HCT116 (cell line): ENCODE data around the gene IPP. TPM values are rescaled to one million over a fixed set of nuclear protein-coding genes. Genes with fewer than 3 reads are reported as not detected.
A peak's percentile ranks its signal among the peaks of the same experiment; 100 is the strongest.

Experiments used
- ATAC-seq: fragments of 200-7000 bp; cut with Tn5 transposase; 2 replicates; pipeline ENCODE4 v1.9.1; 2020; ENCODE audit warnings: mild to moderate bottlenecking, moderate library complexity
- BruUV-seq: library from RNA; stranded (reverse); fragments of 400-500 nt; replicated peaks from 2 replicates; lab custom pipeline; 2021; lab: Mats Ljungman, UMichigan
- CTCF ChIA-PET: fragments of 300-600 bp; sonication (Branson Sonifier 250); formaldehyde crosslinking; loops from one replicate; lab custom pipeline; 2021; ENCODE audit warnings: antibody characterized with exemption; lab: Charles Lee
- POLR2A ChIA-PET: fragments of 300-600, 350-600 bp; sonication (Branson Sonifier 250); formaldehyde crosslinking; loops from one replicate; lab custom pipeline; 2021; ENCODE audit warnings: antibody characterized with exemption; lab: Charles Lee
- RAD21 ChIA-PET, 2 experiments: fragments of 300-600 bp; sonication (Branson Sonifier 250); formaldehyde crosslinking; loops; one replicate each; lab custom pipeline; 2023; ENCODE audit warnings: low total read pairs in 2 of 2; ENCODE audit not compliant: uncharacterized antibody in 2 of 2, unreplicated experiment in 2 of 2, low non-redundant PET in 1 of 2; lab: Charles Lee
- DNase-seq: peaks from one replicate; pipeline ENCODE4 v3.0.0-alpha.2; 2010; ENCODE audit warnings: low read depth, low spot score
- H2AFZ ChIP-seq: fragments of 200-600 bp; shearing (Covaris generic), sonication (generic); 2 replicates; pipeline ENCODE4 v1.6.1; 2017; ENCODE audit warnings: low read depth, mixed run types, mixed read lengths, antibody characterized with exemption, low read length; ENCODE audit not compliant: poor library complexity, severe bottlenecking
- H3K27ac ChIP-seq: 2 replicates; pipeline ENCODE4 v1.5.1; 2012; ENCODE audit warnings: low read depth, low read length
- H3K27me3 ChIP-seq: fragments of 200-600 bp; sonication (generic); 2 replicates; pipeline ENCODE4 v1.6.1; 2016; ENCODE audit warnings: mixed run types, low read length, mixed read lengths; ENCODE audit not compliant: insufficient read depth
- H3K36me3 ChIP-seq, 2 experiments: fragments of 200-500 bp in 1 of 2; fragments of 200-600 bp in 1 of 2; sonication (Bioruptor generic) in 1 of 2; sonication (generic) in 1 of 2; 2 replicates each; pipeline versions ENCODE4 v1.5.1 to v1.6.1; 2014 to 2016; ENCODE audit warnings: low read length in 2 of 2, inconsistent platforms in 1 of 2, mixed read lengths in 1 of 2, mixed run types in 1 of 2; ENCODE audit not compliant: insufficient read depth in 2 of 2, control insufficient read depth in 1 of 2
- H3K4me1 ChIP-seq, 2 experiments: fragments of 200-600 bp in 1 of 2; sonication (generic) in 1 of 2; 2 replicates each; pipeline versions ENCODE4 v1.5.1 to v1.6.1; 2012 to 2017; ENCODE audit warnings: low read length in 2 of 2, inconsistent platforms in 1 of 2, mild to moderate bottlenecking in 1 of 2, mixed read lengths in 1 of 2, mixed run types in 1 of 2, moderate library complexity in 1 of 2; ENCODE audit not compliant: insufficient read depth in 2 of 2, control insufficient read depth in 1 of 2
- H3K4me2 ChIP-seq: fragments of 200-600 bp; sonication (generic); 2 replicates; pipeline ENCODE4 v1.6.1; 2017; ENCODE audit warnings: mixed run types, low read length, mixed read lengths
- H3K4me3 ChIP-seq, 2 experiments: fragments of 200-600 bp in 1 of 2; sonication (generic) in 1 of 2; replicated peaks in 1 of 2; 2 replicates each; pipeline ENCODE4 v1.5.1; 2011 to 2016; ENCODE audit warnings: low read length in 2 of 2, control low read depth in 1 of 2, low read depth in 1 of 2, mild to moderate bottlenecking in 1 of 2, mixed read lengths in 1 of 2, mixed run types in 1 of 2
- H3K79me2 ChIP-seq: fragments of 200-600 bp; sonication (generic); 2 replicates; pipeline ENCODE4 v1.6.1; 2017; ENCODE audit warnings: mild to moderate bottlenecking, mixed run types, low read length, moderate library complexity, mixed read lengths; ENCODE audit not compliant: insufficient read depth
- H3K9ac ChIP-seq: fragments of 200-600 bp; sonication (generic); 2 replicates; pipeline ENCODE4 v1.6.1; 2016; ENCODE audit warnings: low read length, mixed read lengths
- H3K9me2 ChIP-seq: fragments of 200-600 bp; sonication (generic), shearing (Covaris generic); 2 replicates; pipeline ENCODE4 v1.6.1; 2017; ENCODE audit warnings: mixed run types, mild to moderate bottlenecking, moderate library complexity; ENCODE audit not compliant: insufficient read depth
- H3K9me3 ChIP-seq, 2 experiments: fragments of 200-500 bp in 1 of 2; fragments of 200-600 bp in 1 of 2; sonication (Bioruptor generic) in 1 of 2; sonication (generic) in 1 of 2; 2 replicates each; pipeline ENCODE4 v1.6.1; 2014 to 2017; ENCODE audit warnings: low read length in 2 of 2, mixed read lengths in 2 of 2, inconsistent platforms in 1 of 2, low read depth in 1 of 2, mild to moderate bottlenecking in 1 of 2, mixed run types in 1 of 2, moderate library complexity in 1 of 2; ENCODE audit not compliant: control insufficient read depth in 1 of 2, insufficient read depth in 1 of 2
- H4K20me1 ChIP-seq: fragments of 200-600 bp; sonication (generic), shearing (Covaris generic); 2 replicates; pipeline ENCODE4 v1.6.1; 2017; ENCODE audit warnings: mixed run types, mild to moderate bottlenecking, moderate library complexity; ENCODE audit not compliant: insufficient read depth
- CEBPB ChIP-seq: IDR thresholded peaks from 2 replicates; pipeline ENCODE4 v1.6.1; 2012; ENCODE audit warnings: low read depth
- ELF1 ChIP-seq: IDR thresholded peaks from 2 replicates; pipeline ENCODE4 v1.6.1; 2012; ENCODE audit warnings: low read depth, borderline replicate concordance
- EZH2 ChIP-seq: fragments of 200-600 bp; sonication (generic); IDR thresholded peaks from 2 replicates; pipeline ENCODE4 v1.6.1; 2017; ENCODE audit warnings: antibody characterized with exemption, mixed run types
- POLR2A ChIP-seq: IDR thresholded peaks from 2 replicates; pipeline ENCODE4 v1.7.0; 2011; ENCODE audit warnings: borderline replicate concordance; ENCODE audit not compliant: insufficient read depth, insufficient read length; ENCODE audit errors: extremely low read depth
- RAD21 ChIP-seq: IDR thresholded peaks from 2 replicates; pipeline ENCODE4 v1.6.1; 2012; ENCODE audit warnings: low read depth, mild to moderate bottlenecking
- TCF7L2 ChIP-seq: IDR thresholded peaks from 2 replicates; pipeline ENCODE4 v1.7.0; 2011; ENCODE audit warnings: borderline replicate concordance, inconsistent platforms; ENCODE audit not compliant: insufficient read depth, insufficient read length; ENCODE audit errors: extremely low read depth
- YY1 ChIP-seq: IDR thresholded peaks from 2 replicates; pipeline ENCODE4 v1.6.1; 2011; ENCODE audit warnings: low read length, low read depth, moderate library complexity, mild to moderate bottlenecking; ENCODE audit not compliant: insufficient replicate concordance; ENCODE audit errors: extremely low read depth
- ZFX ChIP-seq: fragments of 450-650 bp; IDR thresholded peaks from 2 replicates; pipeline ENCODE4 v1.6.1; 2017
- intact Hi-C: fragments of 100-400 bp; cut with micrococcal nuclease; formaldehyde crosslinking; loops from 2 replicates; pipeline ENCODE4 v1.10.0; 2022
- total RNA-seq: library from RNA; stranded (reverse); gene quantifications from one replicate; pipeline ENCODE4 v1.2.1, GENCODE V29; 2021; ENCODE audit not compliant: unreplicated experiment
- TF ChIP-seq, protein P1 (sequence below): IDR thresholded peaks from 2 replicates; pipeline ENCODE4 v1.6.1; 2012

Gene IPP
- total RNA-seq, 1 experiment from 2014 or later, result 13.8 TPM

DNA sequence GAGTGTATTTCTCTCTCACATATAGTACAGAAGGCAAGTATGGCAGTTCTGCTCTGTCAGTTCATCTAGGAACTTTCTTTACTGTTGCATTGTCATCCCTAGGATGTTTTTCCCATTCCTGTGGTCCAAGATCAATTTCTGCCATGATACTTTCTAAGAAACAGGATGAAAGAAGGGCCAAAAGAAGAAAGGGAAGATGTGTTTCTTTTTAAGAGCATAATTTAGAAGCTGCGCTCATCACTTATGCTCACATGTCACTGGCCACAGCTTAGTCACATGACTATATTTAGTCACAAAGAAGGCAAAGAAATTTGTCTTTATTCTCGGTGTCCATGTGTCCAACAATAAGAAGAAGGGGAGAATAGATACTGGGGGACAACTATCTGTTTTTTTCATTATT lies 45.9 kb upstream of the IPP start:
- ChIA-PET POLR2A (no interaction called here), CTCF (no interaction called here), RAD21 (no interaction called here)
- H3K9me3 ChIP-seq, result no peaks in the 10 kb centered on the region
- H3K79me2 ChIP-seq, result no peaks in the 10 kb centered on the region
- DNase-seq (no peak), ATAC-seq (no peak)
- no peak overlapping the region for H2AFZ ChIP-seq
- no peaks in the 10 kb centered on the region; a peak in 1 of 4 replicates for H3K4me1 ChIP-seq
- H3K9me2 ChIP-seq, result no peaks in the 10 kb centered on the region
- H3K9ac ChIP-seq, result no peak overlapping the region
- no peaks in the 10 kb centered on the region for H3K27me3 ChIP-seq
- no peaks in the 10 kb centered on the region for H4K20me1 ChIP-seq
- H3K4me3 ChIP-seq, result no peak overlapping the region
- TF ChIP-seq CEBPB (no peak), POLR2A (no peak), YY1 (no peak), ELF1 (no peak)
- TF ChIP-seq, protein P1, sequence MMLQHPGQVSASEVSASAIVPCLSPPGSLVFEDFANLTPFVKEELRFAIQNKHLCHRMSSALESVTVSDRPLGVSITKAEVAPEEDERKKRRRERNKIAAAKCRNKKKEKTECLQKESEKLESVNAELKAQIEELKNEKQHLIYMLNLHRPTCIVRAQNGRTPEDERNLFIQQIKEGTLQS, result no peak
- no peak overlapping the region for H3K4me2 ChIP-seq
- intact Hi-C loops, result no loop called here
- no peak overlapping the region for H3K27ac ChIP-seq
- no TSS peak for BruUV-seq
- no peaks in the 10 kb centered on the region for H3K36me3 ChIP-seq

- Histone ChIP-seq H3K79me2 (no peaks in the 10 kb centered on the region), H3K4me2 (peak overlapping the region; percentile 36), H3K27me3 (no peaks in the 10 kb centered on the region), H3K9ac (no peak overlapping the region), H2AFZ (peak overlapping the region; percentile 83), H3K27ac (no peak overlapping the region), H3K9me2 (no peaks in the 10 kb centered on the region), H3K4me1 (no peaks in the 10 kb centered on the region; a peak in 1 of 4 replicates), H3K9me3 (no peaks in the 10 kb centered on the region), H3K36me3 (no peaks in the 10 kb centered on the region), H4K20me1 (no peaks in the 10 kb centered on the region), H3K4me3 (no peak overlapping the region)
- no peak for TF ChIP-seq EZH2
- peak; percentile 17; the same call in 1 of the 2 replicates for TF ChIP-seq RAD21
- no peak for TF ChIP-seq ZFX
- no peak for TF ChIP-seq TCF7L2
- no peak for TF ChIP-seq ELF1
- ATAC-seq, result peak; percentile 71
- intact Hi-C loops, result no loop called here
- POLR2A ChIA-PET, result interaction anchor here (1.2 kb wide), 1 partner anchor 107 kb away, joined by 3 read pairs; no protein-coding TSS in a partner anchor
- BruUV-seq, result no TSS peak
- DNase-seq, result no peak
- RAD21 ChIA-PET, result no interaction called here
- CTCF ChIA-PET, result interaction anchor here (0.6 kb wide), 1 partner anchor 96 kb away, joined by 5 read pairs; no protein-coding TSS in a partner anchor
These were observed 43.6 kb upstream of the IPP start for GRCh38 chr1:45793942-45794604.
